Measurements from ENCODE around the gene NAIP.
"Not testable (repeated sequence)": the region's sequence is repeated elsewhere in the genome, so short reads cannot be mapped to it uniquely, and the experiment has no call there.

Gene NAIP, protein sequence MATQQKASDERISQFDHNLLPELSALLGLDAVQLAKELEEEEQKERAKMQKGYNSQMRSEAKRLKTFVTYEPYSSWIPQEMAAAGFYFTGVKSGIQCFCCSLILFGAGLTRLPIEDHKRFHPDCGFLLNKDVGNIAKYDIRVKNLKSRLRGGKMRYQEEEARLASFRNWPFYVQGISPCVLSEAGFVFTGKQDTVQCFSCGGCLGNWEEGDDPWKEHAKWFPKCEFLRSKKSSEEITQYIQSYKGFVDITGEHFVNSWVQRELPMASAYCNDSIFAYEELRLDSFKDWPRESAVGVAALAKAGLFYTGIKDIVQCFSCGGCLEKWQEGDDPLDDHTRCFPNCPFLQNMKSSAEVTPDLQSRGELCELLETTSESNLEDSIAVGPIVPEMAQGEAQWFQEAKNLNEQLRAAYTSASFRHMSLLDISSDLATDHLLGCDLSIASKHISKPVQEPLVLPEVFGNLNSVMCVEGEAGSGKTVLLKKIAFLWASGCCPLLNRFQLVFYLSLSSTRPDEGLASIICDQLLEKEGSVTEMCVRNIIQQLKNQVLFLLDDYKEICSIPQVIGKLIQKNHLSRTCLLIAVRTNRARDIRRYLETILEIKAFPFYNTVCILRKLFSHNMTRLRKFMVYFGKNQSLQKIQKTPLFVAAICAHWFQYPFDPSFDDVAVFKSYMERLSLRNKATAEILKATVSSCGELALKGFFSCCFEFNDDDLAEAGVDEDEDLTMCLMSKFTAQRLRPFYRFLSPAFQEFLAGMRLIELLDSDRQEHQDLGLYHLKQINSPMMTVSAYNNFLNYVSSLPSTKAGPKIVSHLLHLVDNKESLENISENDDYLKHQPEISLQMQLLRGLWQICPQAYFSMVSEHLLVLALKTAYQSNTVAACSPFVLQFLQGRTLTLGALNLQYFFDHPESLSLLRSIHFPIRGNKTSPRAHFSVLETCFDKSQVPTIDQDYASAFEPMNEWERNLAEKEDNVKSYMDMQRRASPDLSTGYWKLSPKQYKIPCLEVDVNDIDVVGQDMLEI (N-terminal part only)

GRCh38 chr5:71025289-71025953 is at the start of gene NAIP:
NAIP (minus strand) TSS chr5:71025339; CDS start chr5:71012915, 12,424 bp downstream.
- DNase-seq (ENCODE audit: low read depth) = not testable (repeated sequence)

GRCh38 chr5:71067262-71067928 is 42.3 kb upstream of the NAIP start, which contains the start of gene GTF2H2:
GTF2H2 (minus strand) TSS chr5:71067676; CDS start chr5:71062763, 4,913 bp downstream.
- not testable (repeated sequence) for DNase-seq (ENCODE audit: low read depth)

GRCh38 chr5:71061322-71061721 is 36.2 kb upstream of the NAIP start:
- DNase-seq (ENCODE audit: low read depth) = not testable (repeated sequence)

GRCh38 chr5:71059426-71059825 is 34.3 kb upstream of the NAIP start:
- DNase-seq (ENCODE audit: low read depth) = not testable (repeated sequence)

GRCh38 chr5:71044808-71045207 is 19.7 kb upstream of the NAIP start:
- not testable (repeated sequence) for DNase-seq (ENCODE audit: low read depth)

DNA sequence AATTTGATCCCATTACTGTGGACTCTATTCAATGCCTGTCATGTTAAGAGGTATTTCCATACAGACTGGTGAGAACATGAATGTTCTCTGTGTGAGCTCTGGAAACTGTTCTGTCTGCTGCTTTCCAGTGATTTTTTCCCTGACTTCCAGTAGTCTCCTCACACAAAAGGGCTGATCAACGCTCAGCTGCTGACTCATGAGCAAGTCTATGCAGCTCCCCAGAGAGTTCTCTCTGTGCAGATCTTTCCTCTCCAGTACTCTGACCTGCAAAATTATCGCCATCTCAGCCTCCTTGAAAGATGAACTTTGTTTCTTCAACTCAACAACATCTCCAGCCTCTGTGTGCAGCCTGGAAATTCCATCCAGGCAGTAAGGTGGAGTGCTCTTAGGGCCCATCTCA is 19.0 kb upstream of the NAIP start:
- not testable (repeated sequence) for DNase-seq (ENCODE audit: low read depth)

DNA sequence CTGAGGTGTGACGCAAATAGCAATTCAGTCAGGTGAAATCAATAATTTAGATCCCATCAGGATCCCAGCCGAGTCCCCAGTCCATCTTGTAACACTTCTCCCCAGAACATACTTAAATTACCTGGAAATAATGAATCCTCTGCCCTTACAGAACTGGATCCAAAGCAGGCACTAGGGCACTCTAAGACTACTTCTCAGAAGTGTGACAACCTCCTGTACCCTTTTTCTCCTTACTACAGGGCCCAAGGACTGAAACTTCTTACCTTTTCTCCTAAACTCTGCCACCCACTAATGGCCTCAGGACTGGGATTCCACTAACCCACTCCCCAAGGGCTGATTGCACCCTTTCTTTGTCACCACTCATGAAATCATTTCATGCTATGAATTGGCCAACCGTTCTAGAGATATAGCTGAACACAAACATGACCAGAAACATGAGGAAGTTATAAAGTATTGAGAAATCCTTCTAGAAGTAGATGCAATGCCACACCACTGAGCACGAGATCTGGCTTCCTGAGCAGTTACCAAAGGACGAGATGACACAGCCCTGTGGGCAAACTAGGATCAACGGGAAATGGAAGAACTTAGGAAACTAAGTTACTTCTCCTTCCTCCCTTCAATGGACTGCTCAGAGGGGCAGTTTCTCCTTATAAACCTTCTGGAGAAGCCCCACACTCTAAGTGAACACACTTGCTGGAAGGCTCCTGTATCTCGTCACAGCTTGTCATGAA is 6.1 kb upstream of the NAIP start:
- not testable (repeated sequence) for DNase-seq (ENCODE audit: low read depth)

DNA sequence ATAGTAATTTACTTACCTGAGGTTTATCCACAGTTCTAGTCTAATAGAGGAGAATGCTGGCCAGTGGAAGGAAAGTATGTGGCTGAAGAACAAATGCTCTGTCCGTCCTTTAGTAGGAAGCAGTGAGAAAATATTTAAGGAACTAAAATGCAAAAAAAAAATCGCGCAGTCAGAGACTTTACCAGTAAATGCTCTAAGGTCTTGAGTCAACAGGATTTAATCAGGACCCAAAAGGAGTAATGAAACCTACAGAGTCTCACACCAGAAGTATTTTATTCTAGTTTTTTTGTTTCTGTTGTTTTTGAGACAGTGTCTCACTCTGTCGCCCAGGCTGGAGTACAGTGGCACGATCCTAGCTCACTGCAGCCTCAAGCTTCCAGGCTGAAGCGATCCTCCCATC is 4.5 kb downstream of the NAIP start:
- not testable (repeated sequence) for DNase-seq (ENCODE audit: low read depth)

- not testable (repeated sequence) for DNase-seq (ENCODE audit: low read depth)
Observed at GRCh38 chr5:71018376-71019005, 6.6 kb downstream of the NAIP start.

DNA sequence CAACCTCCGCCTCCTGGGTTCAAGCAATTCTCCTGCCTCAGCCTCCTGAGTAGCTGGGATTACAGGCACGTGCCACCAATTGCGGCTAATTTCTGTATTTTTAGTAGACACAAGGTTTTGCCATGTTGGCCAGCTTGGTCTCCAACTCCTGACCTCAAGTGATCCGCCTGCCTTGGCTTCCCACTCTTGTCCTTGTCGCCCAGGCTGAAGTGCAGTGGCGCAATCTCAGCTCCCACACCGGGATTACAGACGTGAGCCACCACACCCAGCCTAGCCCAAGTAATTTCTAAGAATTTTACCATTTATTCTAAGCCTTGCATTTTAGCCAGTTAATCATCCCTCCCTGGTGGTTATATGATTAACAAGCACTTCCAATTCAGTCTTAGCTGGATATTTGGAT is 11.0 kb downstream of the NAIP start:
- DNase-seq (ENCODE audit: low read depth) = no peak

GRCh38 chr5:71013575-71013974 is 11.6 kb downstream of the NAIP start:
- DNase-seq (ENCODE audit: low read depth) = no peak

- no peak for DNase-seq (ENCODE audit: low read depth)
Observed at GRCh38 chr5:71011194-71011792, 13.8 kb downstream of the NAIP start.

DNA sequence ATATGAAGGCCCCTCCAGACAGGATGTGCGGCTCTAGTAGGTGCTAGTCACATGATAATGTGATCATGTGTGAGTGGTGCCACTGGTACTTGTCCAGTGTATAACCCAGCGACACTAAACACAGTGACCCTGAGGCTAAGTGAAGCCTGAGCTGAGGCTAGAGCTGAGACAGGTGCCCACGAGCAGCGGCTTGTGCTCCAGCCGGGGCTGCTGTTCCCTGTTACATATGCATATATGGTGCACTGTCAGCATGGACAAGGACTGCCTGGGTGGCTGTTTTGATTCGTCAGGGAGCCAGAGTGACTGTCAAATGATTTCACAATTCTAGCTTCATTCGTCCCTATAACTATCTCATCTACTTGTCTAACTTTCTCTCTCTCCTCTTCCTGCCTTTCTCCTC is 18.2 kb downstream of the NAIP start:
- not testable (repeated sequence) for DNase-seq (ENCODE audit: low read depth)

- not testable (repeated sequence) for DNase-seq (ENCODE audit: low read depth)
Observed at GRCh38 chr5:70984882-70985281, 40.3 kb downstream of the NAIP start.

GRCh38 chr5:70967220-70967619 is 57.9 kb downstream of the NAIP start:
- DNase-seq (ENCODE audit: low read depth) = not testable (repeated sequence)

DNA sequence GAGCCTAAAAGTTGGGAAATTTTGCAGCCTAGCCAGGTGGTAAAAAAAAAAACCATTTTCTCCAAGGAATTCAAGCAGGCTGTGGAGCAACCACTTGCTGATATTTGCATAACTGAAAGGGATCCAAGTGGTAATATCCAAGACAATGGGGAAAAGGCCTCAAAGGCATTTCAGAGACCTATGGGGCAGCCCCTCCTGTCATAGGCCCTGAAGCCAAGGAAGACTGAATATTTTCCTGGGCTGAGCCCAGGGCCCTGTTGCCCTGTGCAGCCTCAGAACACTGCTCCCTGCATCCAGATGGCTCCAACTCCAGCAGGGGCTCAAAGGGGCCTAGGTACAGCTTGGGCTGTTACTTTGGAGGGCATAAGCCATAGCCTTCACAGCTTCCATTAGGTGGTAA is 60.6 kb downstream of the NAIP start:
- not testable (repeated sequence) for DNase-seq (ENCODE audit: low read depth)

GRCh38 chr5:70953068-70953467 is 72.1 kb downstream of the NAIP start:
- DNase-seq (ENCODE audit: low read depth) = not testable (repeated sequence)

DNA sequence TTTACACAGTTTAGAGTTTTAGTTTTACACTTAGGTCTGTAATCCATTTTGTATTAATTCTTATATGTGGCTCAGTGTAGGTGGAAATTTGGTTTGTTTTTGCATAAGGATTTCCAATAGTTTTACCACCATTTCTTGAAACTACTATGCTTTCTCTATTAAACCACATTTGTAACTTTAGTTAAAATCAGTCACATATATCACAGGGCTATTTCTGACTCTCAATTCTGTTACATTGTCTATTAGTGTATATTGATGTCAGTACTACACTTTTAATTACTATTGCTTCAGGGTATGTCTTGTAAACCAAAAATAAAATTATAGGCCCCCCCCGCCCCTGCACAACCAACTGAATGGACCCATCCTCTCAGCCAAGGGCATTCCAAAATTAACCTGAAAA is 92.6 kb downstream of the NAIP start:
- DNase-seq (ENCODE audit: low read depth) = not testable (repeated sequence)

DNA sequence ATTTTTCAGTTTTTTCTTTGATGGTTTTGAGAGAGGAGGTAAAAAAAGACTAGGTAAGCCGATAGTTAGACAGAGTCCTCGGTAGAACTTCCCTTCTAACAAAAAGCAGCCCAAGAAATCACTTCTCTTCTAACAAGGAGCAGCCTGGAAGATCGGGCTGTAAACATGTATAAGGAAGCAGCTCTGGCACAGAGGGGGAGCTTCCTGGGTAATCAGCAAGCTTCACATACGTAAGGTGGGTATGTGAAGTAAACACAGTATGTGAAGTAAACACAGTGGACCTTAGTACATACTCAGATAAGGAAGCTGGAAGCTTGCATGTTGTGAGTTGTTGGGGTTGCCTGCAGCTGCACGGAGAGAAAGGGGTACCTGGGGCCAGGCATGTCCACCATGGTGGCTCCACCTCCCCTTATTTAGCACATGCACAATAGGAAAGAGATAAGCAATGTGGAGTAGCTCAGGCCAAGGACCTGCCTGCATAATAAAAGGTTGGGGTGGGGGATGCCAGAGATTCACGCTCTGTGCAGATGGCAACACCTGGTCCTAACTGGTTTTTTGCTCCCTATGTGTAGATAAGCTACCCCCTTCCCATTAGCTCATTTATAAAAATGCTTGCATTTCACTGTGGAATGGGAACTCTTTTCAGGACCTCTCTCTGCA is 93.3 kb downstream of the NAIP start:
- DNase-seq (ENCODE audit: low read depth) = not testable (repeated sequence)

Measured in amniotic epithelial cell (primary cell).